ENCODE results near the gene PRODH2. TPM values are rescaled to one million over a fixed set of nuclear protein-coding genes. Genes with fewer than 3 reads are reported as not detected.
A peak's percentile ranks its signal among the peaks of the same experiment; 100 is the strongest.

The PRODH2 gene
- polyA plus RNA-seq, 1 of the 3 experiments (the other 2 are of a cell fraction), result not detected

- WGBS (ENCODE audit: low lambda C conversion rate), result 95% methylated on average over 12 of the region's 14 CpGs
- Histone ChIP-seq H3K27ac (ENCODE audit: low read depth in 2 of 2, low read length in 1 of 2) (no peak overlapping the region), H3K9ac (no peak overlapping the region), H2AFZ (ENCODE audit: low read depth) (no peak overlapping the region), H3K4me1 (ENCODE audit: control insufficient read depth in 1 of 2, insufficient read depth in 2 of 2, low read depth in 1 of 2, low read length in 1 of 2) (peaks cover 9 to 11% of the 10 kb centered on the region in 2 experiments; a peak in 3 of 4 replicates), H3K27me3 (ENCODE audit: insufficient read depth) (no peaks in the 10 kb centered on the region), H3K79me2 (ENCODE audit: insufficient read depth) (peaks cover 35% of the 10 kb centered on the region), H3K4me2 (no peak overlapping the region), H3F3A (replicated peaks; ENCODE audit: insufficient read depth) (peaks cover 11% of the 10 kb centered on the region), H3K9me2 (no peaks in the 10 kb centered on the region), H3K9me3 (no peaks in the 10 kb centered on the region), H3K36me3 (replicated peaks in 1 of 2; ENCODE audit: control insufficient read depth in 1 of 2, insufficient read depth in 2 of 2, low read length in 1 of 2) (peaks cover 11 to 32% of the 10 kb centered on the region in 2 experiments), H4K20me1 (ENCODE audit: insufficient read depth) (no peaks in the 10 kb centered on the region), H3K4me3 (ENCODE audit: low read depth in 2 of 2, low read length in 1 of 2) (no peak overlapping the region)
- ChIA-PET POLR2A (no interaction called here), CTCF (interaction anchor here (1.8 kb wide), 1 partner anchor 68 kb away, joined by 6 read pairs; no protein-coding TSS in a partner anchor)
- no peak for DNase-seq
- no peak for TF ChIP-seq SIN3A (IDR thresholded peaks at IDR 0.05; ENCODE audit: borderline replicate concordance, low read depth, low read length)
- TF ChIP-seq FOSL2 (IDR thresholded peaks at IDR 0.05; ENCODE audit: borderline replicate concordance, low read depth), result no peak
- TF ChIP-seq RAD21 (IDR thresholded peaks at IDR 0.05; ENCODE audit: low read length), result no peak
- no peak for TF ChIP-seq TEAD4 (IDR thresholded peaks at IDR 0.05; ENCODE audit: borderline replicate concordance, insufficient read depth)
- no peak for TF ChIP-seq NFIC (IDR thresholded peaks at IDR 0.05; ENCODE audit: borderline replicate concordance)
These were observed 60.6 kb downstream of the PRODH2 start for GRCh38 chr19:35751839-35752745.

- H3K79me2 ChIP-seq (ENCODE audit: insufficient read depth), result peaks cover 51% of the 10 kb centered on the region
- H3F3A ChIP-seq (replicated peaks; ENCODE audit: insufficient read depth), result peaks cover 10% of the 10 kb centered on the region
- no peak for DNase-seq
- no peak overlapping the region for H3K27ac ChIP-seq (ENCODE audit: low read depth in 2 of 2, low read length in 1 of 2)
- H3K9ac ChIP-seq, result no peak overlapping the region
- WGBS (ENCODE audit: low lambda C conversion rate), result 79% methylated on average over 5 of the region's 5 CpGs
- H2AFZ ChIP-seq (ENCODE audit: low read depth), result no peak overlapping the region
- peaks cover 9 to 14% of the 10 kb centered on the region in 2 experiments; a peak in 2 of 4 replicates for H3K4me1 ChIP-seq (ENCODE audit: control insufficient read depth in 1 of 2, insufficient read depth in 2 of 2, low read depth in 1 of 2, low read length in 1 of 2)
- CTCF ChIA-PET, result no interaction called here
- H3K9me3 ChIP-seq, result no peaks in the 10 kb centered on the region
- no peak overlapping the region; a peak in 1 of 4 replicates for H3K4me3 ChIP-seq (ENCODE audit: low read depth in 2 of 2, low read length in 1 of 2)
- H3K36me3 ChIP-seq (replicated peaks in 1 of 2; ENCODE audit: control insufficient read depth in 1 of 2, insufficient read depth in 2 of 2, low read length in 1 of 2), result peaks cover 11 to 30% of the 10 kb centered on the region in 2 experiments
- POLR2A ChIA-PET, result no interaction called here
- H3K27me3 ChIP-seq (ENCODE audit: insufficient read depth), result no peaks in the 10 kb centered on the region
- no peaks in the 10 kb centered on the region for H4K20me1 ChIP-seq (ENCODE audit: insufficient read depth)
- no peaks in the 10 kb centered on the region for H3K9me2 ChIP-seq
- H3K4me2 ChIP-seq, result peak overlapping the region; percentile 99; the same call in 1 of the 2 replicates
- TF ChIP-seq USF2 (IDR thresholded peaks at IDR 0.05; ENCODE audit: borderline replicate concordance, low read depth, low read length) (no peak), MEF2A (IDR thresholded peaks at IDR 0.05; ENCODE audit: borderline replicate concordance, low read depth) (no peak), JUND (IDR thresholded peaks at IDR 0.05) (no peak), EZH2phosphoT487 (IDR thresholded peaks at IDR 0.05; ENCODE audit: borderline replicate concordance, low read depth) (no peak), TAF1 (IDR thresholded peaks at IDR 0.05; ENCODE audit: borderline replicate concordance, low read depth, low read length) (no peak), PBX3 (IDR thresholded peaks at IDR 0.05) (no peak), YY1 (IDR thresholded peaks at IDR 0.05; ENCODE audit: low read depth) (no peak), MAX (IDR thresholded peaks at IDR 0.05; ENCODE audit: low read depth) (no peak), RXRA (IDR thresholded peaks at IDR 0.05; ENCODE audit: borderline replicate concordance, low read depth) (no peak), ZBTB33 (IDR thresholded peaks at IDR 0.05; ENCODE audit: borderline replicate concordance, low read depth) (no peak), NRF1 (IDR thresholded peaks at IDR 0.05; ENCODE audit: low read depth, low read length) (no peak), CHD2 (IDR thresholded peaks at IDR 0.05; ENCODE audit: low read length, partially characterized antibody) (no peak), RFX5 (IDR thresholded peaks at IDR 0.05; ENCODE audit: low read length) (no peak)
These were observed 62.5 kb downstream of the PRODH2 start for GRCh38 chr19:35750167-35750566.

Data from SK-N-SH (cell line).